Esophagus squamous epithelium (tissue), 5 donors: ENCODE measurements around the gene DARS1. TPM values are rescaled to one million over a fixed set of nuclear protein-coding genes. Genes with fewer than 3 reads are reported as not detected.

Experiments
- DNase-seq: peaks from one replicate; lab custom pipeline; 2025; lab: John Stamatoyannopoulos, UW
- H3K27ac ChIP-seq, 4 donors: fragments of 200-600 bp; sonication (generic); one replicate each; pipeline ENCODE4 v1.5.1; 2016 to 2019; ENCODE audit warnings: mild to moderate bottlenecking in 1 of 4
- H3K27me3 ChIP-seq, 4 donors: fragments of 200-600 bp; sonication (generic); 1 replicate in 3 of 4; 2 replicates in 1 of 4; pipeline versions ENCODE4 v1.5.1 to v1.6.0; 2017 to 2021; ENCODE audit warnings: antibody characterized with exemption in 1 of 4
- H3K36me3 ChIP-seq, 3 donors: fragments of 200-600 bp; sonication (generic); one replicate each; pipeline ENCODE4 v1.5.1; 2016 to 2019
- H3K4me1 ChIP-seq, 3 donors: fragments of 200-600 bp; sonication (generic); one replicate each; pipeline ENCODE4 v1.5.1; 2017 to 2019
- H3K4me3 ChIP-seq, 4 donors: fragments of 200-600 bp; sonication (generic); 1 replicate in 3 of 4; 2 replicates in 1 of 4; pipeline ENCODE4 v1.5.1; 2016 to 2019; ENCODE audit warnings: mild to moderate bottlenecking in 2 of 4, moderate library complexity in 1 of 4
- H3K9me3 ChIP-seq, 3 donors: fragments of 200-600 bp; sonication (generic); one replicate each; pipeline ENCODE4 v1.5.1; 2016 to 2019
- POLR2A ChIP-seq, 4 donors: fragments of 450-650 bp; IDR thresholded peaks; one replicate each; pipeline ENCODE4 v1.6.1; 2017; ENCODE audit warnings: antibody characterized with exemption in 4 of 4, mild to moderate bottlenecking in 4 of 4, moderate library complexity in 3 of 4
- WGBS, 2 donors: methylation state at CpG; one replicate each; pipeline ENCODE4 v1.1.5; 2018; 5-methylcytosine and 5-hydroxymethylcytosine counted together
- intact Hi-C: fragments of 100-400 bp; cut with DNase I; formaldehyde crosslinking; loops from one replicate; pipeline ENCODE4 v1.15.0; 2022
- total RNA-seq, 4 donors: library from RNA; depleted of rRNA; stranded (reverse); fragments of >200 nt; gene quantifications; one replicate each; pipeline ENCODE4 v1.1.0, GENCODE V29; 2016
- TF ChIP-seq, protein P1 (sequence below), 6 experiments: fragments of 450-650 bp in 4 of 6; fragments of 200-600 bp in 2 of 6; sonication (generic) in 2 of 6; IDR thresholded peaks; one replicate each; pipeline ENCODE4 v1.5.1; 2016 to 2019; ENCODE audit warnings: antibody characterized with exemption in 6 of 6, mild to moderate bottlenecking in 4 of 6, moderate library complexity in 4 of 6
- donor health status: DM: yes; HTN: yes; CAD: no.

DARS1 gene
- total RNA-seq, 4 donors from 2014 or later, result 38.4 to 104 (median 84.3) TPM

DNA sequence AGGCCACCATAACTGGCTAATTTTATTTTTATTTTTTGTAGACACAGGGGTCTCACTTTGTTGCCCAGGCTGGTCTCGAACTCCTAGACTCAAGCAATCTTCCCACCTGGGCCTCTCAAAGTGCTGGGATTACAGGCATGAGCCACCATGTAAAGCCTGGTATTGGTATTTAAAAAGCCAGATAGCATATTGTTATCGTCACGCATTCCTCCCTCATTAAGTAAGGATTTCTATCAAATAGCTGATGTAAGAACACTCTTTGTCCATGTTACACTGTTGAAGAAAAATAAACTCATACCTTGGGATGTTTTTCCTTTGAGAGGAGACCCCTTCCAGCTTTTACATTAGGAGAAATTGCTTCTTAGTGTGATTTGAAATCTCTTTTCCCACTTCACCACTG is 39.2 kb upstream of the DARS1 start:
- Histone ChIP-seq H3K4me3 (no peak overlapping the region), H3K4me1 (peaks cover 0 to 11% (median 0%) of the 10 kb centered on the region in 3 donors), H3K27ac (no peak overlapping the region), H3K36me3 (no peaks in the 10 kb centered on the region), H3K27me3 (peaks cover 0 to 19% (median 0%) of the 10 kb centered on the region in 4 donors), H3K9me3 (no peaks in the 10 kb centered on the region)
- intact Hi-C loops, result no loop called here
- no peak for DNase-seq
- WGBS, 2 donors, result 95 to 98% methylated on average over 3 of the region's 3 CpGs
- TF ChIP-seq, protein P1, sequence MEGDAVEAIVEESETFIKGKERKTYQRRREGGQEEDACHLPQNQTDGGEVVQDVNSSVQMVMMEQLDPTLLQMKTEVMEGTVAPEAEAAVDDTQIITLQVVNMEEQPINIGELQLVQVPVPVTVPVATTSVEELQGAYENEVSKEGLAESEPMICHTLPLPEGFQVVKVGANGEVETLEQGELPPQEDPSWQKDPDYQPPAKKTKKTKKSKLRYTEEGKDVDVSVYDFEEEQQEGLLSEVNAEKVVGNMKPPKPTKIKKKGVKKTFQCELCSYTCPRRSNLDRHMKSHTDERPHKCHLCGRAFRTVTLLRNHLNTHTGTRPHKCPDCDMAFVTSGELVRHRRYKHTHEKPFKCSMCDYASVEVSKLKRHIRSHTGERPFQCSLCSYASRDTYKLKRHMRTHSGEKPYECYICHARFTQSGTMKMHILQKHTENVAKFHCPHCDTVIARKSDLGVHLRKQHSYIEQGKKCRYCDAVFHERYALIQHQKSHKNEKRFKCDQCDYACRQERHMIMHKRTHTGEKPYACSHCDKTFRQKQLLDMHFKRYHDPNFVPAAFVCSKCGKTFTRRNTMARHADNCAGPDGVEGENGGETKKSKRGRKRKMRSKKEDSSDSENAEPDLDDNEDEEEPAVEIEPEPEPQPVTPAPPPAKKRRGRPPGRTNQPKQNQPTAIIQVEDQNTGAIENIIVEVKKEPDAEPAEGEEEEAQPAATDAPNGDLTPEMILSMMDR (IDR thresholded peaks at IDR 0.05), result no peak
- TF ChIP-seq POLR2A (IDR thresholded peaks at IDR 0.05), result no peak

- Histone ChIP-seq H3K4me1 (peaks cover 0 to 11% (median 0%) of the 10 kb centered on the region in 3 donors), H3K4me3 (no peak overlapping the region), H3K36me3 (no peaks in the 10 kb centered on the region), H3K9me3 (no peaks in the 10 kb centered on the region), H3K27me3 (peaks cover 0 to 23% (median 0%) of the 10 kb centered on the region in 4 donors), H3K27ac (no peak overlapping the region)
- WGBS, 2 donors, result 97 to 100% methylated on average over 6 of the region's 6 CpGs
- no peak for TF ChIP-seq POLR2A (IDR thresholded peaks at IDR 0.05)
- TF ChIP-seq, protein P1 (IDR thresholded peaks at IDR 0.05), result no peak
- intact Hi-C loops, result no loop called here
- no peak for DNase-seq
Observed at GRCh38 chr2:136024185-136024584, 38.8 kb upstream of the DARS1 start.

- H3K27ac ChIP-seq, result no peak overlapping the region
- whole genome bisulfite sequencing, 2 donors, result 78 to 80% methylated on average over 2 of the region's 2 CpGs
- intact Hi-C loops, result no loop called here
Observed at GRCh38 chr2:136023416-136023815, 38.0 kb upstream of the DARS1 start.

GRCh38 chr2:136022396-136023146 is 37.1 kb upstream of the DARS1 start:
- Histone ChIP-seq H3K36me3 (no peaks in the 10 kb centered on the region), H3K4me3 (no peak overlapping the region), H3K9me3 (no peaks in the 10 kb centered on the region), H3K4me1 (peaks cover 0 to 11% (median 0%) of the 10 kb centered on the region in 3 donors), H3K27ac (no peak overlapping the region), H3K27me3 (peaks cover 0 to 26% (median 0%) of the 10 kb centered on the region in 4 donors)
- no peak for TF ChIP-seq POLR2A (IDR thresholded peaks at IDR 0.05)
- TF ChIP-seq, protein P1 (IDR thresholded peaks at IDR 0.05), result no peak
- 86 to 89% methylated on average over 3 of the region's 3 CpGs for WGBS, 2 donors
- DNase-seq, result no peak
- intact Hi-C loops, result no loop called here

More at GRCh38 chr2:136023416-136023815, 38.0 kb upstream of the DARS1 start:
- no peak overlapping the region for H3K4me3 ChIP-seq
- peaks cover 0 to 26% (median 0%) of the 10 kb centered on the region in 4 donors for H3K27me3 ChIP-seq
- DNase-seq, result no peak
- H3K9me3 ChIP-seq, result no peaks in the 10 kb centered on the region
- peaks cover 0 to 11% (median 0%) of the 10 kb centered on the region in 3 donors for H3K4me1 ChIP-seq
- H3K36me3 ChIP-seq, result no peaks in the 10 kb centered on the region
- no peak for TF ChIP-seq POLR2A (IDR thresholded peaks at IDR 0.05)
- TF ChIP-seq, protein P1 (IDR thresholded peaks at IDR 0.05), result no peak

- 92 to 93% methylated on average over 4 of the region's 4 CpGs for WGBS, 2 donors
- no peak for DNase-seq
- Histone ChIP-seq H3K4me1 (peaks cover 0 to 11% (median 0%) of the 10 kb centered on the region in 3 donors), H3K27ac (no peak overlapping the region), H3K27me3 (peaks cover 0 to 26% (median 0%) of the 10 kb centered on the region in 4 donors), H3K36me3 (no peaks in the 10 kb centered on the region), H3K9me3 (no peaks in the 10 kb centered on the region), H3K4me3 (no peak overlapping the region)
- intact Hi-C loops, result no loop called here
- TF ChIP-seq, protein P1 (IDR thresholded peaks at IDR 0.05), result no peak
- TF ChIP-seq POLR2A (IDR thresholded peaks at IDR 0.05), result no peak
Observed at GRCh38 chr2:136021976-136022375, 36.5 kb upstream of the DARS1 start.
